HG02938 (cell line): ENCODE data around the gene ESRRA.

ENCODE experiments used
- ATAC-seq: cut with Tn5 transposase; IDR thresholded peaks from one replicate; pipeline ENCODE4 v1.9.1; 2021; ENCODE audit warnings: mild to moderate bottlenecking, moderate library complexity; ENCODE audit not compliant: unreplicated experiment

The ESRRA gene

GRCh38 chr11:64364435-64364834, 59.1 kb downstream of the ESRRA start:
- ATAC-seq, result no peak

- no peak for ATAC-seq
Measured at GRCh38 chr11:64364911-64365310, 59.6 kb downstream of the ESRRA start.
